ENCODE data around the gene EEA1.

GRCh38 chr12:92949466-92949865, 20.4 kb upstream of the EEA1 start:
- TF ChIP-seq POLR2A (IDR thresholded peaks at IDR 0.05; ENCODE audit: low read depth, low read length) = no peak
- TF ChIP-seq, protein P1, sequence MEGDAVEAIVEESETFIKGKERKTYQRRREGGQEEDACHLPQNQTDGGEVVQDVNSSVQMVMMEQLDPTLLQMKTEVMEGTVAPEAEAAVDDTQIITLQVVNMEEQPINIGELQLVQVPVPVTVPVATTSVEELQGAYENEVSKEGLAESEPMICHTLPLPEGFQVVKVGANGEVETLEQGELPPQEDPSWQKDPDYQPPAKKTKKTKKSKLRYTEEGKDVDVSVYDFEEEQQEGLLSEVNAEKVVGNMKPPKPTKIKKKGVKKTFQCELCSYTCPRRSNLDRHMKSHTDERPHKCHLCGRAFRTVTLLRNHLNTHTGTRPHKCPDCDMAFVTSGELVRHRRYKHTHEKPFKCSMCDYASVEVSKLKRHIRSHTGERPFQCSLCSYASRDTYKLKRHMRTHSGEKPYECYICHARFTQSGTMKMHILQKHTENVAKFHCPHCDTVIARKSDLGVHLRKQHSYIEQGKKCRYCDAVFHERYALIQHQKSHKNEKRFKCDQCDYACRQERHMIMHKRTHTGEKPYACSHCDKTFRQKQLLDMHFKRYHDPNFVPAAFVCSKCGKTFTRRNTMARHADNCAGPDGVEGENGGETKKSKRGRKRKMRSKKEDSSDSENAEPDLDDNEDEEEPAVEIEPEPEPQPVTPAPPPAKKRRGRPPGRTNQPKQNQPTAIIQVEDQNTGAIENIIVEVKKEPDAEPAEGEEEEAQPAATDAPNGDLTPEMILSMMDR (conservative IDR thresholded peaks at IDR 0.05; ENCODE audit: low read depth, low read length) = no peak
- no peak for TF ChIP-seq MAZ (IDR thresholded peaks at IDR 0.05; ENCODE audit: borderline replicate concordance, low read depth, low read length)
- TF ChIP-seq RAD21 (IDR thresholded peaks at IDR 0.05; ENCODE audit: low read length) = no peak
- TF ChIP-seq, protein P2, sequence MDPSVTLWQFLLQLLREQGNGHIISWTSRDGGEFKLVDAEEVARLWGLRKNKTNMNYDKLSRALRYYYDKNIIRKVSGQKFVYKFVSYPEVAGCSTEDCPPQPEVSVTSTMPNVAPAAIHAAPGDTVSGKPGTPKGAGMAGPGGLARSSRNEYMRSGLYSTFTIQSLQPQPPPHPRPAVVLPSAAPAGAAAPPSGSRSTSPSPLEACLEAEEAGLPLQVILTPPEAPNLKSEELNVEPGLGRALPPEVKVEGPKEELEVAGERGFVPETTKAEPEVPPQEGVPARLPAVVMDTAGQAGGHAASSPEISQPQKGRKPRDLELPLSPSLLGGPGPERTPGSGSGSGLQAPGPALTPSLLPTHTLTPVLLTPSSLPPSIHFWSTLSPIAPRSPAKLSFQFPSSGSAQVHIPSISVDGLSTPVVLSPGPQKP (IDR thresholded peaks at IDR 0.05; ENCODE audit: borderline replicate concordance, low read depth, low read length) = no peak
- no peak for TF ChIP-seq FOS (IDR thresholded peaks at IDR 0.05; ENCODE audit: low read depth, low read length)
- no peak for TF ChIP-seq SMC3 (IDR thresholded peaks at IDR 0.05; ENCODE audit: low read depth, low read length)
- no peak for TF ChIP-seq MAFK (IDR thresholded peaks at IDR 0.05; ENCODE audit: low read depth, low read length)
- no peak for TF ChIP-seq CEBPB (IDR thresholded peaks at IDR 0.05; ENCODE audit: low read depth, low read length)
